ENCODE data around the gene CFAP45. TPM values are rescaled to one million over a fixed set of nuclear protein-coding genes. Genes with fewer than 3 reads are reported as not detected.

CFAP45 gene
- total RNA-seq, 2 donors from 2014 or later: 0.49 to 0.55 TPM

DNA sequence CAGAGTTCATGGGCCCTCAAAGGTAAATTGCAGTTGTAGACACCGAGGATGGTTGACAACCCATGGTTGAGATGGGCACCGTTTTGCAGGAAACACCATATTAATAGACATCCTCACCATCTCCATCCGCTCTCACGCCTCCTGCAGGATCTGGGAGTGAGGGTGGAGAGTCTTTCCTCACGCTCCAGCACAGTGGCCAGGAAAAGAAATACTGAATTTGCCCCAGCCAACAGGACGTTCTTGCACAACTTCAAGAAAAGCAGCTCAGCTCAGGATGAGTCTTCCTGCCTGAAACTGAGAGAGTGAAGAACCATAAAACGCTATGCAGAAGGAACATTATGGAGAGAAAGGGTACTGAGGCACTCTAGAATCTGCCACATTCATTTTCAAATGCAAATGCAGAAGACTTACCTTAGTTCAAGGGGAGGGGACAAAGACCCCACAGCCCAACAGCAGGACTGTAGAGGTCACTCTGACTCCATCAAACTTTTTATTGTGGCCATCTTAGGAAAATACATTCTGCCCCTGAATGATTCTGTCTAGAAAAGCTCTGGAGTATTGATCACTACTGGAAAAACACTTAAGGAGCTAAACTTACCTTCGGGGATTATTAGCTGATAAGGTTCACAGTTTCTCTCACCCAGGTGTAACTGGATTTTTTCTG lies 64.0 kb downstream of the CFAP45 start:
- Histone ChIP-seq H3K4me3 (ENCODE audit: low read length) (no peak overlapping the region), H3K4me1 (ENCODE audit: control insufficient read depth, insufficient read depth, low read length) (peaks cover 17% of the 10 kb centered on the region), H3K9ac (ENCODE audit: extremely low read depth, low read length, poor library complexity, severe bottlenecking) (no peak overlapping the region), H3K27me3 (ENCODE audit: control insufficient read depth, insufficient read depth, low read length, poor library complexity, severe bottlenecking) (peaks cover 42% of the 10 kb centered on the region), H3K9me3 (ENCODE audit: control insufficient read depth, low read length) (no peaks in the 10 kb centered on the region), H3K36me3 (ENCODE audit: control insufficient read depth, insufficient read depth, low read length) (no peaks in the 10 kb centered on the region), H3K27ac (ENCODE audit: low read depth, low read length) (no peak overlapping the region)
- Mint-ChIP-seq H3K9me3 (no peaks in the 10 kb centered on the region), H3K4me3 (no peak overlapping the region), H3K4me1 (peaks cover 33% of the 10 kb centered on the region), H3K27me3 (ENCODE audit: insufficient read depth) (peaks cover 46% of the 10 kb centered on the region), H3K36me3 (ENCODE audit: low read depth) (no peaks in the 10 kb centered on the region), H3K27ac (no peak overlapping the region)
- WGBS, 2 experiments (ENCODE audit: insufficient coverage in 1 of 2, insufficient read length in 1 of 2): 88 to 89% methylated on average over 7 to 8 of the region's 8 CpGs
- no peak for DNase-seq
- TF ChIP-seq, protein P1, sequence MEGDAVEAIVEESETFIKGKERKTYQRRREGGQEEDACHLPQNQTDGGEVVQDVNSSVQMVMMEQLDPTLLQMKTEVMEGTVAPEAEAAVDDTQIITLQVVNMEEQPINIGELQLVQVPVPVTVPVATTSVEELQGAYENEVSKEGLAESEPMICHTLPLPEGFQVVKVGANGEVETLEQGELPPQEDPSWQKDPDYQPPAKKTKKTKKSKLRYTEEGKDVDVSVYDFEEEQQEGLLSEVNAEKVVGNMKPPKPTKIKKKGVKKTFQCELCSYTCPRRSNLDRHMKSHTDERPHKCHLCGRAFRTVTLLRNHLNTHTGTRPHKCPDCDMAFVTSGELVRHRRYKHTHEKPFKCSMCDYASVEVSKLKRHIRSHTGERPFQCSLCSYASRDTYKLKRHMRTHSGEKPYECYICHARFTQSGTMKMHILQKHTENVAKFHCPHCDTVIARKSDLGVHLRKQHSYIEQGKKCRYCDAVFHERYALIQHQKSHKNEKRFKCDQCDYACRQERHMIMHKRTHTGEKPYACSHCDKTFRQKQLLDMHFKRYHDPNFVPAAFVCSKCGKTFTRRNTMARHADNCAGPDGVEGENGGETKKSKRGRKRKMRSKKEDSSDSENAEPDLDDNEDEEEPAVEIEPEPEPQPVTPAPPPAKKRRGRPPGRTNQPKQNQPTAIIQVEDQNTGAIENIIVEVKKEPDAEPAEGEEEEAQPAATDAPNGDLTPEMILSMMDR (conservative IDR thresholded peaks at IDR 0.05): peak; percentile 62

DNA sequence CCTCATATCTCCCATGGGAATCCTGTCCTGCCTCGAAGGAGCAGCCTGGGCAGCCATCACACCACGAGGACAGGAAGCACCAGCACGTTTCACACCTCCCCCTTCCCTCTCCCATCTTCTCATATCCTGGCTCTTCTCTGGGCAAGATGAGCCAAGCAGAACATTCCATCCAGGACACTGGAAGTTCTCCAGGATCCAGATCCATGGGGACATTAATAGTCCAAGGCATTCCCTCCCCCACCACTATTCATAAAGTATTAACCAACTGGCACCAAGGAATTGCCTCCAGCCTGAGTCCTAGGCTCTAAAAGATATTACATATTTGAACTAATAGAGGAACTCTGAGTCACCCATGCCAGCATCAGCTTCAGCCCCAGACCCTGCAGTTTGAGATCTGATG lies 64.6 kb downstream of the CFAP45 start:
- H3K27me3 ChIP-seq (ENCODE audit: control insufficient read depth, insufficient read depth, low read length, poor library complexity, severe bottlenecking): peaks cover 48% of the 10 kb centered on the region
- H3K36me3 ChIP-seq (ENCODE audit: control insufficient read depth, insufficient read depth, low read length): no peaks in the 10 kb centered on the region
- H3K9me3 ChIP-seq (ENCODE audit: control insufficient read depth, low read length): no peaks in the 10 kb centered on the region
- no peak overlapping the region for H3K9ac ChIP-seq (ENCODE audit: extremely low read depth, low read length, poor library complexity, severe bottlenecking)
- H3K27ac Mint-ChIP-seq: no peak overlapping the region
- TF ChIP-seq, protein P1 (conservative IDR thresholded peaks at IDR 0.05): no peak
- whole genome bisulfite sequencing, 2 experiments (ENCODE audit: insufficient coverage in 1 of 2, insufficient read length in 1 of 2): 60 to 88% methylated on average over 1 to 3 of the region's 3 CpGs
- peaks cover 30% of the 10 kb centered on the region for H3K4me1 Mint-ChIP-seq
- no peak overlapping the region for H3K4me3 Mint-ChIP-seq
- H3K36me3 Mint-ChIP-seq (ENCODE audit: low read depth): no peaks in the 10 kb centered on the region
- no peaks in the 10 kb centered on the region for H3K9me3 Mint-ChIP-seq
- H3K4me3 ChIP-seq (ENCODE audit: low read length): no peak overlapping the region
- H3K27me3 Mint-ChIP-seq (ENCODE audit: insufficient read depth): peaks cover 50% of the 10 kb centered on the region
- no peak for DNase-seq
- H3K4me1 ChIP-seq (ENCODE audit: control insufficient read depth, insufficient read depth, low read length): peaks cover 15% of the 10 kb centered on the region
- H3K27ac ChIP-seq (ENCODE audit: low read depth, low read length): no peak overlapping the region

DNA sequence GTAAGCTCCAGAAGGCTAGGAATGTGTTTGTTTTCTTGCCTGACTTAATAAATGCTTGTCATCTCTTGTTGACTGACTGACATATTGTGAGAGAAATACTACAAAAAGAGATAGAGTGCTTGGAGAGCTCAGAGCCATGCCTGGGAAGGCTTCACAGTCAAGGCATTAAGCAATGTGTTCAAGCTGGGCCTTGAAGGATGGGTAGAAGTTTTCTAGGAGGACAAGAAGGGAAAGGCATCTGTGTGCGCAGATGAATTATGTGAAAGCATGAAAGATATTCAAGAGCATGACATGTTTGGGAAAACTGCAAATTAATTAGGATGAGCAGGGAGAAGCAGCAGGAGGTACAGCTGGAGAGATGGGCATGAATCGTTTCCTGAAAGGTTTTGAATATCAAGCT lies 67.7 kb downstream of the CFAP45 start:
- H3K4me1 Mint-ChIP-seq: peaks cover 27% of the 10 kb centered on the region
- 88 to 91% methylated on average over 2 of the region's 2 CpGs for WGBS, 2 experiments (ENCODE audit: insufficient coverage in 1 of 2, insufficient read length in 1 of 2)
- H3K27ac ChIP-seq (ENCODE audit: low read depth, low read length): no peak overlapping the region
- peaks cover 6% of the 10 kb centered on the region for H3K4me1 ChIP-seq (ENCODE audit: control insufficient read depth, insufficient read depth, low read length)
- H3K36me3 Mint-ChIP-seq (ENCODE audit: low read depth): no peaks in the 10 kb centered on the region
- no peak overlapping the region for H3K27ac Mint-ChIP-seq
- no peaks in the 10 kb centered on the region for H3K36me3 ChIP-seq (ENCODE audit: control insufficient read depth, insufficient read depth, low read length)
- peaks cover 66% of the 10 kb centered on the region for H3K27me3 ChIP-seq (ENCODE audit: control insufficient read depth, insufficient read depth, low read length, poor library complexity, severe bottlenecking)
- no peaks in the 10 kb centered on the region for H3K9me3 Mint-ChIP-seq
- no peak overlapping the region for H3K9ac ChIP-seq (ENCODE audit: extremely low read depth, low read length, poor library complexity, severe bottlenecking)
- no peak overlapping the region for H3K4me3 Mint-ChIP-seq
- no peak for DNase-seq
- H3K27me3 Mint-ChIP-seq (ENCODE audit: insufficient read depth): peaks cover 67% of the 10 kb centered on the region
- TF ChIP-seq, protein P1 (conservative IDR thresholded peaks at IDR 0.05): no peak
- H3K9me3 ChIP-seq (ENCODE audit: control insufficient read depth, low read length): no peaks in the 10 kb centered on the region
- no peak overlapping the region for H3K4me3 ChIP-seq (ENCODE audit: low read length)

All from endodermal cell (in vitro differentiated cells).